ENCODE data around the gene ELOB. TPM values are rescaled to one million over a fixed set of nuclear protein-coding genes. Genes with fewer than 3 reads are reported as not detected.

Gene ELOB
- total RNA-seq, 1 experiment from 2014 or later = 259 TPM

DNA sequence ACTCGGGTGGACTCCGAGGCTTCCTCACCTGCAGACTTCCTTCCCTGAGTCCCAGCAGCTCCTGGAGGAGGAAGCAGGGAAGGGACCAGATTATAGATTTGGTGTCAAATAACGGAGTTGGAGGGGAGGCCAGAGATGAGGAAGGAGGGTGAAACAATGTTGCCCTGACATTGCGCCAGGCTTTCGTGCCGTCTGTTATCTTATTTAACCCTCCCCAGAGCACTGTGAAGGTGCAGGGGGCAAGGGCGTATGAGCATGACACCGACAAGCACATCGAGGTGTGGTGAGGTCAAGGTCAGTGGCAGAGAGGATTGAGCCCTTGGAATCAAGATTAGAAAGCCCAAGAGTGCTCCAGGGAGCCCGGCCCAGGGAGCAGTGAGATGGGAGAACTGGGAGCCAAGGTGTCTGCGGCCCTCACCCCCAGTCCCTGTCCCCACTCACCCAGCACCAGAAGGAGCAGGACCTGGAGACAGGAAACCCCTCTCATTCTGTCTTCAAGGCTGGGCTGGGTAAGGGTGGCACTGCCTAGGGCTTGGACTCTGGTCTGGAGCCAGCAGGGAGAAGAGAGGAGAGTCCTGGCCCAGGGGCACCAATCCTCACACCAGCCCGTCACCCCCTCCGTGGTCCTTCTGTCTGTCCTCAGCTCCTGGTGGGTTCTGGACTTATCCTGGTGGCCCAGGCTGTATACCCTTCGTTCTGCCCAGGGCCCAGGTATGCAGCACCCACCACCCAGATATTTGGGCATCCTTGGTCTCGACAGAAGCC, 9.2 kb upstream of the ELOB start:
- POLR2A ChIA-PET (ENCODE audit: unreplicated experiment) = interaction anchor here (0.6 to 0.7 kb wide), 2 partner anchors 8 to 1537 kb away, joined by 3 read pairs; no protein-coding TSS in a partner anchor

GRCh38 chr16:2785101-2785991, 8.3 kb upstream of the ELOB start:
- intact Hi-C loops (cut with micrococcal nuclease; ENCODE audit: unreplicated experiment) = no loop called here
- DNase-seq = peak in 1 of 2 experiments; percentile 48
- Histone ChIP-seq H3K4me2 (peak overlapping the region; percentile 26; the same call in 1 of the 2 replicates), H3K4me3 (no peak overlapping the region), H3K4me1 (replicated peaks; ENCODE audit: insufficient read depth) (no peaks in the 10 kb centered on the region), H3K79me2 (ENCODE audit: low read depth) (no peaks in the 10 kb centered on the region), H3K27me3 (ENCODE audit: insufficient read depth, low read depth) (peaks cover 3% of the 10 kb centered on the region; the same call in 1 of the 2 replicates), H2AFZ (no peak overlapping the region), H3K9me2 (ENCODE audit: insufficient read depth) (no peaks in the 10 kb centered on the region), H3K36me3 (ENCODE audit: low read depth) (no peaks in the 10 kb centered on the region), H4K20me1 (ENCODE audit: insufficient read depth) (no peaks in the 10 kb centered on the region), H3F3A (ENCODE audit: insufficient read depth, low read depth) (peaks cover 13% of the 10 kb centered on the region; the same call in 1 of the 2 replicates), H3K27ac (no peak overlapping the region), H3K9me3 (ENCODE audit: insufficient read depth, low read depth) (no peaks in the 10 kb centered on the region)
- CTCF ChIA-PET = no interaction called here
- TF ChIP-seq EZH2 (IDR thresholded peaks at IDR 0.05; ENCODE audit: low read depth) = no peak
- TF ChIP-seq CTCF (conservative IDR thresholded peaks at IDR 0.05) = no peak
- BruUV-seq (replicated peaks) = no TSS peak
- POLR2A ChIA-PET (ENCODE audit: unreplicated experiment) = interaction anchor here (0.6 to 0.7 kb wide), 4 partner anchors 9 to 1704 kb away, joined by 3 to 6 read pairs (median 3); no protein-coding TSS in a partner anchor

More for the DNA sequence above, 9.2 kb upstream of the ELOB start:
- H3K4me3 ChIP-seq = no peak overlapping the region
- peaks cover 6% of the 10 kb centered on the region; the same call in 1 of the 2 replicates for H3F3A ChIP-seq (ENCODE audit: insufficient read depth, low read depth)
- H3K9me2 ChIP-seq (ENCODE audit: insufficient read depth) = no peaks in the 10 kb centered on the region
- H2AFZ ChIP-seq = no peak overlapping the region
- no peak overlapping the region for H3K27ac ChIP-seq
- CTCF ChIA-PET = no interaction called here
- BruUV-seq (replicated peaks) = no TSS peak
- H3K4me2 ChIP-seq = peak overlapping the region; percentile 26; the same call in 1 of the 2 replicates
- no peak for DNase-seq
- H3K79me2 ChIP-seq (ENCODE audit: low read depth) = no peaks in the 10 kb centered on the region
- intact Hi-C loops (cut with micrococcal nuclease; ENCODE audit: unreplicated experiment) = no loop called here
- H3K27me3 ChIP-seq (ENCODE audit: insufficient read depth, low read depth) = peaks cover 3% of the 10 kb centered on the region; the same call in 1 of the 2 replicates
- no peaks in the 10 kb centered on the region for H3K4me1 ChIP-seq (replicated peaks; ENCODE audit: insufficient read depth)
- no peaks in the 10 kb centered on the region for H3K9me3 ChIP-seq (ENCODE audit: insufficient read depth, low read depth)
- no peaks in the 10 kb centered on the region for H4K20me1 ChIP-seq (ENCODE audit: insufficient read depth)
- no peaks in the 10 kb centered on the region for H3K36me3 ChIP-seq (ENCODE audit: low read depth)
- TF ChIP-seq CTCF (conservative IDR thresholded peaks at IDR 0.05) (no peak), EZH2 (IDR thresholded peaks at IDR 0.05; ENCODE audit: low read depth) (no peak)

DNA sequence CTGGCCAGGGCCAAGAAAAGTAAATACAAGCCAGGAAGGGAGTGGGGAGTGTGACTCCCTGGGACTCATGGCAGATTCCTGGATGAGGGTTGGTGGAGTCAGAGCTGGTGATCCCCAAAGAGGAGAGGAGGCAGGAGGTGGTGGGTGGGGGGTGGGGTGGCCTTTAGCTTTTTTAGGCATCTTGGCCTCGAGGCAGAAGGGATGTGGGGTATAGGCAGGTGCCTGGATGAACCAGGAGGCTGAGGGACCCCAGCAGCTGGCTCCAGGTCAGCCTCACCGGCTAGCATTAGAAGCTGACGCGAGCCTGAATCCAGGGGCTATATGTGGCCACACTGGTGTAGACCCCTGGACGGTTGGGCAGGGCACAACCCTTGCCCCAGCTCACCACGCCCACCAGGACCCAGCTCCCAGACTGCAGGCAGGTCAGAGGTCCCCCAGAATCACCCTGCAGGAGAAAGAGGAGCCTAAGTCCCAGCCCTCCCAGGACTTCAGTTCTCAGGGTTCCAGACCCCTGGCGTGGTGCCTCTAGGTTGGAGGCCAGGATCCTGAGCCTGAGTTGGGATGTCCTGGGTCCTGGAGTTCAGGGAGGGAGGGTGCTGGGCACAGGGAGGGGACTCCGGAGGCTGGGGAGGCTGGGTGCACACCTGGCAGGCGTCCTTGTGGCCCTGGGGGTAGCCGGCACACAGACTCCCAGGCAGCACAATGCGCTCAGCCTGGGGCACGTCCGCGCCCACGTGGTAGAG, 7.4 kb upstream of the ELOB start:
- POLR2A ChIA-PET (ENCODE audit: unreplicated experiment) = interaction anchor here (0.7 kb wide), 2 partner anchors 142 to 1705 kb away, joined by 3 to 6 read pairs; no protein-coding TSS in a partner anchor

More for the DNA sequence above, 7.4 kb upstream of the ELOB start:
- Histone ChIP-seq H3K9me2 (ENCODE audit: insufficient read depth) (no peaks in the 10 kb centered on the region), H4K20me1 (ENCODE audit: insufficient read depth) (no peaks in the 10 kb centered on the region), H3K79me2 (ENCODE audit: low read depth) (0 out of 2 replicates have a peak, but pooled peaks cover 5% of the 10 kb centered on the region), H3K9me3 (ENCODE audit: insufficient read depth, low read depth) (no peaks in the 10 kb centered on the region), H3K4me3 (no peak overlapping the region), H2AFZ (no peak overlapping the region), H3K27me3 (ENCODE audit: insufficient read depth, low read depth) (peaks cover 3% of the 10 kb centered on the region; the same call in 1 of the 2 replicates), H3K4me1 (replicated peaks; ENCODE audit: insufficient read depth) (no peaks in the 10 kb centered on the region), H3K27ac (no peak overlapping the region), H3K4me2 (no peak overlapping the region), H3K36me3 (ENCODE audit: low read depth) (no peaks in the 10 kb centered on the region), H3F3A (ENCODE audit: insufficient read depth, low read depth) (peaks cover 16% of the 10 kb centered on the region; the same call in 1 of the 2 replicates)
- BruUV-seq (replicated peaks) = no TSS peak
- DNase-seq = no peak
- CTCF ChIA-PET = no interaction called here
- TF ChIP-seq EZH2 (IDR thresholded peaks at IDR 0.05; ENCODE audit: low read depth) (no peak), CTCF (conservative IDR thresholded peaks at IDR 0.05) (no peak)
- intact Hi-C loops (cut with micrococcal nuclease; ENCODE audit: unreplicated experiment) = no loop called here
